22Rv1 (cell line): ENCODE results near the gene DSCAM.

Experiments
- H3K27ac ChIP-seq: fragments of 450-650 bp; 2 replicates; pipeline ENCODE4 v1.5.1; 2017
- CTCF ChIP-seq: fragments of 450-650 bp; IDR thresholded peaks from 2 replicates; pipeline ENCODE4 v1.5.1; 2017; ENCODE audit warnings: mild to moderate bottlenecking
- ZFX ChIP-seq: fragments of 450-650 bp; IDR thresholded peaks from 2 replicates; pipeline ENCODE4 v1.6.1; 2017; ENCODE audit warnings: antibody characterized with exemption, borderline replicate concordance

DSCAM gene

GRCh38 chr21:40165773-40166070 is 681.2 kb downstream of the DSCAM start:
- H3K27ac ChIP-seq: no peak overlapping the region
- TF ChIP-seq CTCF: no peak
- no peak for TF ChIP-seq ZFX

- TF ChIP-seq CTCF (no peak), ZFX (no peak)
- H3K27ac ChIP-seq: no peak overlapping the region
Observed at GRCh38 chr21:40164905-40165772, 681.8 kb downstream of the DSCAM start.

GRCh38 chr21:40162075-40162474 is 684.9 kb downstream of the DSCAM start:
- no peak overlapping the region for H3K27ac ChIP-seq
- TF ChIP-seq CTCF (no peak), ZFX (no peak)

- no peak overlapping the region for H3K27ac ChIP-seq
- TF ChIP-seq ZFX: no peak
- no peak for TF ChIP-seq CTCF
Observed at GRCh38 chr21:40160911-40161310, 686.0 kb downstream of the DSCAM start.

- TF ChIP-seq ZFX: no peak
- no peak for TF ChIP-seq CTCF
Observed at GRCh38 chr21:40158366-40158765, 688.6 kb downstream of the DSCAM start.

GRCh38 chr21:40155563-40155962 is 691.4 kb downstream of the DSCAM start:
- no peak for TF ChIP-seq CTCF
- no peak for TF ChIP-seq ZFX
- no peak overlapping the region for H3K27ac ChIP-seq

More at GRCh38 chr21:40158366-40158765, 688.6 kb downstream of the DSCAM start:
- H3K27ac ChIP-seq: no peak overlapping the region

- H3K27ac ChIP-seq: no peak overlapping the region
- TF ChIP-seq ZFX (no peak), CTCF (no peak)
Observed at GRCh38 chr21:40153351-40153750, 693.6 kb downstream of the DSCAM start.
